H1 (cell line): Measurements from ENCODE around the gene NYAP2.

Experiments used
- CREB1 ChIP-seq: IDR thresholded peaks from 2 replicates; pipeline ENCODE4 v1.6.1; 2012; ENCODE audit warnings: inconsistent platforms
- JUND ChIP-seq: IDR thresholded peaks from 2 replicates; pipeline ENCODE4 v1.6.1; 2011; ENCODE audit warnings: mild to moderate bottlenecking, improper control_type of control experiment, low read length
- RNF2 ChIP-seq: fragments of 200-900, 300-1000 bp; sonication (generic); IDR thresholded peaks from 2 replicates; pipeline ENCODE4 v1.7.1; 2016; ENCODE audit warnings: borderline replicate concordance, low read depth, mild to moderate bottlenecking, antibody characterized with exemption, low read length; ENCODE audit not compliant: poor library complexity, severe bottlenecking; ENCODE audit errors: missing control alignments
- TF ChIP-seq, protein P1 (sequence below), 3 experiments: IDR thresholded peaks; 1 replicate in 2 of 3; 2 replicates in 1 of 3; pipeline versions ENCODE4 v1.5.1 to v1.6.1; 2011; ENCODE audit warnings: low read length in 3 of 3, mild to moderate bottlenecking in 3 of 3, inconsistent platforms in 2 of 3, low read depth in 1 of 3, moderate library complexity in 1 of 3; ENCODE audit not compliant: insufficient read depth in 1 of 3; ENCODE audit errors: control extremely low read depth in 1 of 3

DNA sequence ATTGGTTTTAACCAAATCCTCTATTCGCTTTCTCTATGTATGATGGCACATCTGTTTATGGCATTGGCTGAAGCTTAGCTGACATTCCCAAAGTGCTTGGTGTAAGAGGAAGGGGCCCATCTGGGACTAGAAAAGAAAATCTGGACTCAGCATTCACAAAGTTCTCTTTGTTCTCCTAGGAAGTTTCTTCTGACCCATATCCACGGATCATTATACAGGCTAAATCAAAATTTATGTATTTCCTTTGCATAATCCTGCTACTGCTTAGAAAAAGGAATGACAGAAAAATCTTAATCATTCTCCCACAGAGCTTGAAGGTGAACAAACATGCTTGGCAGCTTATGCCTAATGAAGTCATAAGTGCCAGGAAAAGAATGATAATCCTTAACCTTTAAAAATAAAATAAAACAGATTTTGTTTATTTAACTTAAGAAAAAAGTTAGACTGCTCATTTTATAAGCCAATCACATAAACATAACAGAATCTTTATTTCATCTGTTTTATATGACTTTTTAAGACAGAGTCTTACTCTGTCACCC is 88.4 kb downstream of the NYAP2 start:
- TF ChIP-seq, protein P1, sequence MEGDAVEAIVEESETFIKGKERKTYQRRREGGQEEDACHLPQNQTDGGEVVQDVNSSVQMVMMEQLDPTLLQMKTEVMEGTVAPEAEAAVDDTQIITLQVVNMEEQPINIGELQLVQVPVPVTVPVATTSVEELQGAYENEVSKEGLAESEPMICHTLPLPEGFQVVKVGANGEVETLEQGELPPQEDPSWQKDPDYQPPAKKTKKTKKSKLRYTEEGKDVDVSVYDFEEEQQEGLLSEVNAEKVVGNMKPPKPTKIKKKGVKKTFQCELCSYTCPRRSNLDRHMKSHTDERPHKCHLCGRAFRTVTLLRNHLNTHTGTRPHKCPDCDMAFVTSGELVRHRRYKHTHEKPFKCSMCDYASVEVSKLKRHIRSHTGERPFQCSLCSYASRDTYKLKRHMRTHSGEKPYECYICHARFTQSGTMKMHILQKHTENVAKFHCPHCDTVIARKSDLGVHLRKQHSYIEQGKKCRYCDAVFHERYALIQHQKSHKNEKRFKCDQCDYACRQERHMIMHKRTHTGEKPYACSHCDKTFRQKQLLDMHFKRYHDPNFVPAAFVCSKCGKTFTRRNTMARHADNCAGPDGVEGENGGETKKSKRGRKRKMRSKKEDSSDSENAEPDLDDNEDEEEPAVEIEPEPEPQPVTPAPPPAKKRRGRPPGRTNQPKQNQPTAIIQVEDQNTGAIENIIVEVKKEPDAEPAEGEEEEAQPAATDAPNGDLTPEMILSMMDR (IDR thresholded peaks at IDR 0.05; ENCODE audit: control extremely low read depth in 1 of 3, insufficient read depth in 1 of 3, low read depth in 1 of 3, low read length in 3 of 3): no peak
- no peak for TF ChIP-seq RNF2
- no peak for TF ChIP-seq JUND
- TF ChIP-seq CREB1: no peak
